GM04504 (cell line): Measurements from ENCODE around the gene RAD51B.

Source experiments
- DNase-seq: peaks from one replicate; pipeline ENCODE4 v3.0.0-alpha.2; 2012; ENCODE audit warnings: low read depth

RAD51B gene

DNA sequence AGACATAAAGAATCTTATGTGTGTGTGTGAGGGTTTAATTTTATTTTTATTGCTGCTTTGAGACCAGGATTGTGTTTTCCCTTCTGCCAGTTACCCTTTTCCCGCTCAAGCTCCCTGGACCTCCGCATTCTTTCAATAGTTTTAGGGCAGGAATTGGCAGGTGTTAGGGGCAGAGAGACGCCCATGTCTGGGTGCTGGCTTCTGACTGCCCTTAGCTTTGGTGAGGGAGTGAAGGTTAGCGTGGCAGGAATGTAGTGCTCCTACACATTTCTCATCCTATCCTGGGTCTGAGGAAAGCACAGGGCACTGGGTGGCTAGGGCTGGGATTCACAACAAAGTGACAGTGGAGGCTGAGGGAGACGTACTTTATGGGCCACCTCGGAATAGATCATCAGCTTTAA lies 545.2 kb downstream of the RAD51B start:
- DNase-seq: no peak

- no peak for DNase-seq
Observed at GRCh38 chr14:68365228-68365627, 545.6 kb downstream of the RAD51B start.

DNA sequence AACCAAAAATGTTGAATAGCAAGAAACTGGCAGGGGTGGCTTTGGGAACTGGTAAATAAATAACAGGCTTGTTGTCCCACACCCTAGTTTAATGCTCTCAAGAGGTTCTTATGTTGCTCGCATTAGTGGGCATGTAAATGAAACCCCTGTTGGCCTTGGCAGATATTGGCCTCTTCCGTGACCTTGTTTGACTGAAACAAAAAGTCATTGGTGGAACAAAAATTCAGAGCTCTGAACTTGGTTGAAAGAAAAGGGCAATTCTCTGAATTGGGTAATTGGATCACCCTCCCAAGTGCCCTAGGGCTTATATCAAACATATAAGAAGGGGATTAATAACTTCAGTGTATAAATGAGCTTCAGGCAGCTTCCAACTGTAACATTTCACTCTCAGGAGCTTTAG lies 547.1 kb downstream of the RAD51B start:
- no peak for DNase-seq

DNA sequence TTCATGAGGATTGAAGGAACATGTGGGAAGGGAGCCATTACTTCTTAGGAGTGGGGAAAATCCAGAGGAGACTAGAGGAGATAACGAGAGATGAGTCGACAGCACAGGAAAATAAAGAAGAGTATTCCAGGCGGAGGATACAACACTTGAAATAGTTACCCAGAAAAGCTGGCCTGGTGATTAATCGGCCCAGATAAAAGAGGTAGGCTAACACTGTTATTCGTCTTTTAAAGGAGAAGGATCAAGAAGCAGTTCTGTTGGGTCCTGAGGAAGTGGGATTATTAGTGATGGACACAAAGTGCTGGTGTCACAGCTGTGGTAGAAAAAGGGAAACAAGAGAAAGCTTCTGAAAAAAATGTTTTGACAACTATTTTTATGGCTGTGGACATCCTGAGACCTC lies 548.0 kb downstream of the RAD51B start:
- DNase-seq: no peak

DNA sequence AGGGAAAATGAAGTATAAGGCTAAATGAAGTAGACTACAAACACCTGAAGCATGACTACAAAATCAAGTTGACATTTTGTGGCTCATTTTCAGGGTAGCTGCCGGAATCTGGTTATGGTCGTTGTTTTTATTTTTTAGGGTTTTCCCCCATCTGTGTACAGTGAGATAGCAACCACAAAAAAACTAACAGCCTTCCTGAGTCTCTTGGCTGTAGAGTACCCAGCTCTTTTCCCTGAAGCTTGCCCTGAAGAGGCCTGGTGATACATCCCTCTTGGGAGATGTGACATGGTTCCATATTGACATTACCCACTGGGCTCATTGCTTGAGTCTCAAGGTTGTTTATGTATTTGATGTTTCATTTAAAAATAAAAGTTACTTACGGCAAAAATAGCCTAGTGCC lies 549.3 kb downstream of the RAD51B start:
- DNase-seq: no peak

- DNase-seq: no peak
Observed at GRCh38 chr14:68369281-68370056, 549.9 kb downstream of the RAD51B start.

GRCh38 chr14:68370057-68370360 lies 550.4 kb downstream of the RAD51B start:
- DNase-seq: no peak

GRCh38 chr14:68372368-68372767 lies 552.8 kb downstream of the RAD51B start:
- no peak for DNase-seq

- DNase-seq: no peak
Observed at GRCh38 chr14:68373124-68373646, 553.6 kb downstream of the RAD51B start.

- DNase-seq: no peak
Observed at GRCh38 chr14:68373847-68374444, 554.4 kb downstream of the RAD51B start.

DNA sequence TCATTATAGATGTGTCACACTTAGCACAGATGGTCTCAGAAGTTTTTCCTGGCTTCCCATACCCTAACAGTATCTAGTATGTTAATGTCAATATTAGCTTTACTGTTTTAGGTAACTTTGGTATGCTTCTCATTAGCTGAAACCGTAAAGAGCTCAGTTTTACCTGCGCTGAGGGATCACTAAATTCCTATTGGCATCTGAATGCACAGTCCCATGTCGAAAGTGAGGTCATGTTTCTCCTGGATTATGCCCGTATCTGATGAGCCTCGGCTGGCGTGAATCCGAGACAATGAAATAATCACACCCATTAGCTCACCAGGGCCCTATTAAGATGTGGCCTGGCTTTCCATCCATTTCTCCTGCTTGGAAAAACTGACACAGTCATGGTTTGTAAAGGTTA lies 555.1 kb downstream of the RAD51B start:
- no peak for DNase-seq

- no peak for DNase-seq
Observed at GRCh38 chr14:68375376-68375775, 555.8 kb downstream of the RAD51B start.

DNA sequence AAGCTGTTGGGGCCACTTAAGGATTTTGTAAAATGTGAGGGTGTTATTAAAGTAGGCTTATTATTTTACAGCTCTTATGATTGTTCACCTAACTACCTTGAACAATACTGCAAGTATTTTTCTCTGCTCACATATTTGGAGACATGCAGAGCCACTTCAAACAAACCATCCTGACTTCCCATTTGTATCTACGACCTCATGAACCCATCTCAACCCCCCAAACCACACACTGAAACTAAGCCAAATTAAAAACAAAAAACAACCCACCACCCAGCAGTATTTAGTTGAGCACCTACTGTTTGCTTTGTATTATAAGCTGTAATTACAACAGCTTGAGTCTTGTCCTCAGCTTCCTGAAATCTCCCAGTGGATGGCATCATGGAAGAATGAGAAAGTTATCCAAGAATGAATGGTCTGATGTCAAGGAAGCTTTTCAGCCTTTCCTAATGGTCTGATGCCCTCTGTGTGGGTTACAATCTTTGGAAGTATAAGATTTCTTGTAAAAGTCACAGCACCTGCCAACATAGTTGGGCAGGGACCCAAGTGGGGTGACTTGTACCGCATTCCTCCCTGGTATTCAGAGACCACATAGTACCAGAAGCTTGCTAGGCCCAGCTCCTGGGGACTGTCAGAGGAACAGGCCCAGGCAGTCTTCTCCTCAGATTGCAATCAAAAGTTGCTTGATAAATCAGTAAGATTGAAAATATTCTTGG lies 556.6 kb downstream of the RAD51B start:
- no peak for DNase-seq

DNA sequence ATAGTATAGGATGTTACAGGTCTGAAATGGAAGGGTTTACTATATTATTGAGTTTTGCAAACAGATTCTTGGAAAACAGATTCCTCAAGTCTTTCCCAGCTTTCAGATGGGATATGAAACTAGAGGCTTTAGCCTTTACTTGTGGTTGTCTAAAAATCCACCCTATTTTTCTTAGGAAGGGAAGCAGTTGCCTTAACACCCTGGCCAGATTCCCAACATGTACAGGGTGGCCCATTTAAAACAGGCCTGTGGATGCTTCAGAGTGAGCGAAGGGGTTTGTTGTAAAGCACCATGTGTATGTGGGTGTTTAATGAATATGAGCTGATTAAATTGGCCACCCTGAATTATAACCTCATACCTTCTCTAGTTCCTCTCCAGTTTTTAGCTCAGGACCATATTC lies 557.4 kb downstream of the RAD51B start:
- no peak for DNase-seq

- no peak for DNase-seq
Observed at GRCh38 chr14:68377459-68377858, 557.9 kb downstream of the RAD51B start.

GRCh38 chr14:68379510-68380328 lies 560.1 kb downstream of the RAD51B start:
- no peak for DNase-seq

- no peak for DNase-seq
Observed at GRCh38 chr14:68380329-68380741, 560.8 kb downstream of the RAD51B start.

GRCh38 chr14:68384335-68384734 lies 564.8 kb downstream of the RAD51B start:
- no peak for DNase-seq

DNA sequence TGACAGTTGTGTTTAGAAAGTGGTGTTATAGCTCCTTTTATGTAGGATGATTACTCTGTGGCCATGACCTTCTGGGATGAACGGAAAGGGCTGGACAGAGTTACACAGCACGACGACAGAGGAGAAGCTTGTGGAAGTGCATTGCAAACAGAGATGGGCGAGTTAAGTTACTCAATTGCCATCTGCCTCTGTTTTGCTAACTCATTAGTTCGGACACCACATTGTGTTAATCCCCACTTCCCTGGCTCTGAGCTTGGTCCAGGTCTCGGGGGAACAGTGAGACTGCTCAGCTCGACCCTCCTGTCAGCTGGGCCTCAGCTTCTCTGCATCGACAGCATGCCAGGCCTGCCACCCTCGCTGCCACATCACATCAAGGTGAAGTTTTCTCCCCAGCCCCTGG lies 565.3 kb downstream of the RAD51B start:
- DNase-seq: no peak

DNA sequence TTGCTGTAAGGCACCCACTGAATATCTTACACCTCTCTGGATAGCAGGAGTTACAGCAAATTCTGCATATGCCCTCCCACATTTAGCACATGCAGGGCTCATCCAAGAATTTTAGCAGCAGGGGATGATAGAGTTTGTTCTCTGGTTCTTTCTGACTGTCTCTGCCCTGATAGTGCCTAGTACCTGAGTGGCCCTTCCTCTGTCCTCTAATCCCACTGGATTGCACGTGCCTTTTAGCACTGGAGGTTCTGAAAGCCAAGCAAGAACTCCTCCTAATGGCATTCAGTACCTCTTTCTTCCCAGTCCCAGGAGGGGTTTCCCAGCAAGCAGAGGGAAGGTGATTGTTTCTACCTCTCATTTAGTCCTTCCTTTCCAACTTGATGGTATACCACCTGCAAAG lies 566.9 kb downstream of the RAD51B start:
- no peak for DNase-seq

GRCh38 chr14:68386950-68387779 lies 567.6 kb downstream of the RAD51B start:
- no peak for DNase-seq
